NCI-H2029 (cell line): ENCODE measurements around the gene ZBTB46.

Experiments
- DNase-seq: peaks from one replicate; lab custom pipeline; 2025; lab: John Stamatoyannopoulos, UW

ZBTB46 gene

GRCh38 chr20:63766695-63767426, 64.2 kb downstream of the ZBTB46 start:
- DNase-seq: no peak

DNA sequence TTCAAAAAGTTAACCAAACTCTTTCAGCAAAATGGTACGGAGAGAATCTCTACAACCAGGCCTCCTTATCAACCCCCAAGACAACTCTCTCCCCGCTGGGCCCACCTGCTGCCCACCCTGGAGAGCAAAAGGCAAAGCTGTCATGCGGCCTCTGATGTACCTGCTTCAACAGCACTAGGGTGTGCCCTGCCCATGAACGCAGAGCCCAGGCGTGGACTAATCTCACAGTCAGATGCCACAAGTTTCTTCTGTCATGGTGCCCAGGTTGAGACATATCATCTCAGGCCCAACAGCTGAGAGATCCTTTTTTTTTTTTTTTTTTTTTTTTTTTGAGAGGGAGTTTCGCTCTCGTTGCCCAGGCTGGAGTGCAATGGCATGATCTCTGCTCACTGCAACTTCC, 65.2 kb downstream of the ZBTB46 start:
- no peak for DNase-seq

- no peak for DNase-seq
Measured at GRCh38 chr20:63765082-63765873, 65.8 kb downstream of the ZBTB46 start.

- DNase-seq: no peak
Measured at GRCh38 chr20:63759377-63759901, 71.6 kb downstream of the ZBTB46 start.

GRCh38 chr20:63758152-63758551, 72.9 kb downstream of the ZBTB46 start:
- DNase-seq: no peak

DNA sequence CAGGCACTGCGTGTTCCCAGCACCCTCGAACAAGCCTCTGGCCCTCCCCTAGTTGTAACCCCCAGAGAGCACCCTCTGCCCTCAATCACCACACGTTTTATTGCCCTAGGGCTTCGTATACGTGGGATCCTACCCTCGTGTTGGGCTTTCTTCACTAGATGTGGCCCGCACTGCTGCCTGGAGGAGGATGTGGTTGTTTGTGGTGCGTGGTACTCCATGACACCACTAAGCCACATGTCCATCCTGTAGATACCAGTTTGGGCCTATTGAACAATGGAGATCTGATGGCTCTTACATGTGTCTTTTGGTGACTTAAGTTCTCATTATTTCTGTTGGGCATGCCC, 74.4 kb downstream of the ZBTB46 start:
- no peak for DNase-seq

DNA sequence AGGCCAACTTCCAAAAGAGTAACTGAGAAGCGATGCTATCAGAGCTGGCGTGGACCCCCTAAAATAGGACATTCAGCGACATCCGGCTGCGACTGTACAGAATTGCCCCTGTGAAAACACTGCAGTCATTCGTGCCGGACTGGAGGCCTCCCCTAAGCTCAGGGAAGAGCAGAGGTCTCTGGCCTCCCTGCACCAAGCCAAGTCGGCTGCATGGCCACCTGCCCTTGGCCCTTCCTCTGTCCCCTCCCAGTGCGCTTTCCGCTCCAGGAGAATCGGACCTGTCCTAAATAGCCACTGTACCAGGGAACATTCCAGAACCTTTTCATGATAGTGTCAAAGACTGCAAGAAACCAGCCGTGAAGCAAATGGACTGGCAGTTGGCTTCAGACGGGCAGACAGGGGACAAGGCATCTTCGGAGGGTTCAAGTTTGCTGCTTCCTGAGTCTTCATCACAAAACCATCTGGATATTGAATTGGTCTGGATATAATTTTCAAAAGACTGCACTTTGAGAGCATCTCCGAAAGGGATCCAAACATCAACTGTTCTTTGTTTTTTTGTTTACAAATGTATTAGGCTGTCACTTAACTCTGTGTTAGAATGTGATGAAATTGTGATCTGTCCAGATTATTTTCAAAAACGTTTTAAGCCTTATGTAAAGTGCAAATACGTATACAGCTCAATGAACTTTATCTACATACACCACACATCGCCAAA, 75.0 kb downstream of the ZBTB46 start:
- no peak for DNase-seq

- no peak for DNase-seq
Measured at GRCh38 chr20:63754008-63754407, 77.1 kb downstream of the ZBTB46 start.

DNA sequence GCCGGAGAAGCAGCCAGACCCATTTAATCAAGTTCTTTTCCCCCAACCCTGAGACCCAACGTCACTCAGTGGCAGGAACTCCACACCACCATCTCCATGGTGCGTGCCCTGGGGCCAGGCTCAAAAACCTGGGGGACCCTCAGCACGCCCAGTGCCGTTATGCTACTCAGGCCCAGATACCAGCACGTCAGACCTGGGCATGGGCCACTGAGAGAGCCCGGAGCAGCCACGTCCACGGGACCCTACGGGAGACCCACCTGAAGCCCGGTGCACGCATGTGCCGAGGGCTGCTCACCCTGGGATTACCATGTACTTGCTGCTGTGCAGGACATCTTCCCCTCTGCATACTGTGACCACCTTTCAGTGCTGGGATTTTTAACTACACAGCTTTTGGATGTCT, 77.7 kb downstream of the ZBTB46 start:
- no peak for DNase-seq

- no peak for DNase-seq
Measured at GRCh38 chr20:63752411-63753101, 78.5 kb downstream of the ZBTB46 start.

GRCh38 chr20:63751471-63752271, 79.4 kb downstream of the ZBTB46 start:
- no peak for DNase-seq

DNA sequence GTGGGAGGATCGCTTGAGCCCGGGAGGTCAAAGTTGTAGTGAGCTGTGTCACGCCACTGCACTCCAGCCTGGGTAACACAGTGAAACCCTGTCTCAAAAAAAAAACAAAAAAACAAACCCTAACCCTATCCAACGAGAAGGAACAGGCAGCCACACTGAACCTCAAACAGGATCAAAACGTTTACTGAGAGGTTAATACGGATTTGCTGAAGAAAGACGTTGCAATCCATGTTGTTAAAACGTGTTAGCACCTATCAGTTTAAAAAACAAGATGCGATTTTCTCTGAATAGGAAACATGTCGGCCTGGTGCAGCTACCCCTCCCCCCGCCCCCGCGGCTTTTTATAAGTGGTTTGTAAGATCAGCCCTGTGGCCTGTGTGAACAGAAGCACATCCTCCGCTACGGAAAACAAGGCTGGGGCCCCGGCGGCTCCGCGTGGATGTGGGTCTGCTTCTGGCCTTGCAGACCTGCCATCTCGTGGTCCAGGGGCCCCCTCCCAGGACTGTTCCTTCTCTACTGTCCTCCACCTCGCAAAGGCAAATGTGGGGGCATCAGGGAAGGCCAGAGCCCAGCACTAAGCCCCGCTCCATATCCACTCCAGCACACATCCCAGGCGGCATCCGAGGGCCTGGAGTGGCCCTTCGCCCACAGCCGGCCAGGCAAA, 80.1 kb downstream of the ZBTB46 start:
- no peak for DNase-seq

DNA sequence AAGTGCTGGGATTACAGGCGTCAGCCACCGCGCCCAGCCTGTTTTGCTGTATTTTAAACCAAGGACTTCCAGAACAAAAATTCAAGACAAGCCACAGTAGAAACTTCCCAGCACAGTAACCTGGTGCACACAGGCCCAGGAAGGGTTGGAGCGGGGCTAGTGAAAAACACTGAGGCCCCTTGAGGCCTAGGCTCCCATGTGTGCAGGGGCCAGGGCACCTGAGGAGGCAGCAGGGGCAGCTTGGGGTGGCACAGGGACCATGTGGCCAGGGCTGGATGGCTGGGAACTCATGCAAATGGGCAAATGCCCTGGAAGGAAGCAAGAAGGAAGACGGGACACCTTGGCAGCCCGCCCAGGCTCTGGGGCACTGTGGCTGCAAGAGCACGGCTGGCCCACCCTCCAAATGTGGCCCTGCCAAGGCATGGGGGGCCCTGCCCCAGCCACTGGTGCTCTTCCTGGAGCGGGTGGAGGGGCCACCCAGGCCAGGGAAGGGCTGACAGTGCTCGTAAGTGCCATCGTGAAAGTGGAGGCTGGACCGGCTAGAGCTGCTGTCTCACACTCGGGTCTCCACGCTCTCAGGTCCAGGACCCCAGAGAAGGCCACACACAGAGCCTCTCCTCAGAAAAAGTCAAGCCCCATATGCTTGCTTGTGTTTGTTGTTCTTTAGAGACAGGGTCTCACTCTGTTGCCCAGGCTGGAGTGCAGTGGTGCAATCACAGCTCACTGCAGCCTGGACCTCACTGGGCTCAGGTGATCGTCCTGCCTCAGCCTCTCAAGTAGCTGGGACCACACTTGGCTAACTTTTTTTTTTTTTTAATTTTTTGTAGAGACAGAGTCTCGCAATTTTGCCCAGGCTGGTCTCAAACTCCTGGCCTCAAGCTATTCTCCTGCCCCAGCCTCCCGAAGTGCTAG, 81.2 kb downstream of the ZBTB46 start:
- DNase-seq: no peak

DNA sequence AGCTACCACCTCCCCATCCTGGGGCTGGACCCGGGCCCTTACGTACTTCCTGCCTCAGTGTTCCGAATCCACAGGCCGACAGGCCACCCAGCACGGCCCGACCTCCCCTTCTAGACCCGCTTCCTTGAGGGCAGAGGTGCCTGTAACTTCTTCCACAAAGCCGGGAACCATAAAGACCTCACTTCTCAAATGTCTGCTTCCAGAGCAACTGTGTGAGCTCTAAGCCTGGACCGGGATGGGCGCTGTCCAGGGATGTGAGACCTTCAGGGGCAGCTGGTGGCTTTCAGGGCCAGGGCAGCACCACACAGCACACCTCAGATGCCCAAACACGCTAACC, 82.2 kb downstream of the ZBTB46 start:
- no peak for DNase-seq

DNA sequence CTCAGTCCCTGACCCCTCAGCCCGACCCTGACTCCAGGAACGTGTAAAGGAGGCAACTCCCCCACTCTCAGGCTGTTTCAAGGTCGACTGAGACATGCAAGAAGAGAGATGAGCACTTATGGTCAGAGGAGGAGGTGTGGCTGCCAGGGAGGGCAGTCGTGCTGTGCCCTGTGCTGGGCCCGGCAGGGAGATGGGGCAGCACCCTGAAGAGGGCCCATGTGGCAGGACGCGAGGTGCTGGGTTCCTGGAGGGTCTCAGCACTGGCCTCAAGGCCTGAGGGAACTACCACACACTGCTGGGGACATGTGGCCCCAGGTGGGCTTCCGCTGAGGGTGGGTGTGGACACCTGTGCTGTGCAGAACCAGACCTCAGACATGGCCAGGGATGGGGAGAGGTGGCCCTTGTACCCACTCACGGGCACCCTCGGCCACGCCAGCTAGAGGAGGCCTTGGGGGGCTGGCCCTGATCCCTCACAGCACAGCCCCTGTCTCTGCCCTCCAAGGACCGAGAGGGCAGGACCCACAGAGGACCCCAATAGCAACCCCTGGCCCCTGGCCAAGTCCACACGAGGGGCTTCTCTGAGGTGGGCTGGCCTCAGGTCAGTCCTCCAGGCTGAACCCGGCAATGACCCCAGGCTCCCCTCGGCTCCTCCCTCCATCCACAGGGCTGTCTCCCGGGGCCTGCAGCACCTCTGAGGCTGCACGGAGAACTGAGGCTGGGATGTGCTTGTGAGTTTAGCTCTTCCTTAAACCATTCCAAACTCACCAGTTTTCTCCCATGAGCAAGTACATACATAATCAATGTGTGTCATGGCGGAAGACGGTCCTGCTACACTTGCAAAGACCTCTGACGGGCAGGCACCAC, 82.8 kb downstream of the ZBTB46 start:
- no peak for DNase-seq

GRCh38 chr20:63747622-63748069, 83.4 kb downstream of the ZBTB46 start:
- no peak for DNase-seq

DNA sequence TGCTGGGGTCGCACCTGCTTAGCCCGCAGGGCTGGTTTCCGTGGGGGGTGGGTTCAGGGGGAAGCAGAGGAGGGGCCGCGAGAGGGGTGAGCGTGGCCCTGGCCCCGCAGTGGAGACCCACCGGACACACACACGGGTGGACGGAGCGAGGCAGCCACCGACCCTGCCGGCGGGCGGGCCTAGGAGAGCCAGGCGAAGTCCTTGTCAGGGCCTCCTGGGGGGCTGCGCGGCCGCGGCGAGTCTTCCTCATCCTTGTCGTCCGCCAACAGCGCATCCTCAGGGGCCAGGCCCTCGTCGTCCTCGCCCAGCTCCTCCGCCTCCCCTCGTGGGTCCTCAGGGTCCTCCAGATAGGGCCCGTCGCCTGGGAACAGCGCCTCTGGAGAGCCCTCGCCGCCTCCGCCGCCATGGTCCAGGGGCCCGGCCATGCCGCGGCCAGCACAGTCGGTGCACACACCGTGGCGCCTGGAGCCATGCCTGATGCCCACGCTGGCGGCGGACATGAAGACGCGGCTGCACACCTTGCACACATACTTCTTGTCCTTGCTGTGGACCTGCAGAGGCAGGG, 84.2 kb downstream of the ZBTB46 start:
- DNase-seq: no peak

DNA sequence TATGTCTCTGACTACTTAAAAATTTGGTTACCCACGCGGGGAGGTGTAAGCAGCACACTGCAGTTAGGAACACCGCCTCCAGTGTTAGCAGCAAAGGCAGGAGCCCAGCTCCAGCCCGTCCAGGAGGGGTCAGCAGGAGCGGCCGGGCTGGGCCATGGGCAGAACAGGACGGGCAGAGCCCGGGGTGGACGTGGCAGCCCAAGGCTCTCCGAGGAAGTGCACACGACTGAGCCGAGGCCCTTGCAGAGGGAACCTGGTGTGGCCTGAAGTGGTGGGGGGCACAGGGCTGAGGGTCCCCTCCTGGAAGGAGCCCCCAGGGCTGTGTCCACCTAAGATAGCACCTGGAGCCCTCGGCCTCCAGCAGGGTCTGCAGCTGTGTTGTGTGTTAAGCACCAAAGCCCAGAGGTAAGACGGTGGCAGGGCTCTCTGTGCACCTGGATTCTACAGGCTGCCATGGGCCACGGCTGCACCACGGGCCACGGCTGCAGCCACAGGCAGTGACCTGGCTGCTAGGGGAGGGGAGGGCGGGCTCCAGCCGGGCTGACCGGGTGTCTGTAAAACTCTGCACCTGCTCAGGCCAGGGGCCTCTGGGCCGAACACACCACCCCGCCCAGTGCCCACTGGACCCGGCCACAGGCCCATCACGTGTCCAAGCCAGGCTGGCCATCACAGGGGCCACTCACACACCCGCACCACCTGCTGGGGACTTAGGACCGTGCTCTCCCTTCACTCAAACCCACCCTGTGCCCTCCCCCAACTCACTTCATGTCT, 84.9 kb downstream of the ZBTB46 start:
- no peak for DNase-seq
